Esophagus muscularis mucosa (tissue), 4 donors: ENCODE data around the gene OSTC. TPM values are rescaled to one million over a fixed set of nuclear protein-coding genes. Genes with fewer than 3 reads are reported as not detected.

Experiments used
- DNase-seq: peaks from one replicate; pipeline ENCODE4 v3.0.0-alpha.2; 2017; ENCODE audit errors: extremely low spot score
- H3K27ac ChIP-seq, 4 donors: fragments of 200-600 bp; sonication (generic); replicated peaks in 1 of 4; 1 replicate in 3 of 4; 2 replicates in 1 of 4; pipeline ENCODE4 v1.5.1; 2016 to 2019; ENCODE audit warnings: mild to moderate bottlenecking in 1 of 4
- H3K27me3 ChIP-seq, 4 donors: fragments of 200-600 bp; sonication (generic); one replicate each; pipeline versions ENCODE4 v1.5.1 to v1.6.0; 2016 to 2019
- H3K36me3 ChIP-seq, 4 donors: fragments of 200-600 bp; sonication (generic); one replicate each; pipeline ENCODE4 v1.5.1; 2016 to 2019
- H3K4me1 ChIP-seq, 4 donors: fragments of 200-600 bp; sonication (generic); one replicate each; pipeline ENCODE4 v1.5.1; 2016 to 2019
- H3K4me3 ChIP-seq, 4 donors: fragments of 200-600 bp; sonication (generic); 1 replicate in 2 of 4; 2 replicates in 2 of 4; pipeline ENCODE4 v1.5.1; 2016 to 2019; ENCODE audit warnings: mild to moderate bottlenecking in 4 of 4, moderate library complexity in 1 of 4
- H3K9me3 ChIP-seq, 4 donors: fragments of 200-600 bp; sonication (generic); 1 replicate in 3 of 4; 2 replicates in 1 of 4; pipeline ENCODE4 v1.5.1; 2016 to 2019
- EP300 ChIP-seq: sonication (generic); formaldehyde crosslinking; IDR thresholded peaks from one replicate; pipeline ENCODE4 v1.6.1; 2017; ENCODE audit warnings: antibody characterized with exemption
- POLR2A ChIP-seq: fragments of 450-650 bp; IDR thresholded peaks from one replicate; pipeline ENCODE4 v1.6.1; 2017; ENCODE audit warnings: antibody characterized with exemption, moderate library complexity, mild to moderate bottlenecking, low read depth
- POLR2AphosphoS5 ChIP-seq, 2 donors: sonication (generic); formaldehyde crosslinking; IDR thresholded peaks; one replicate each; pipeline ENCODE4 v1.6.1; 2017; ENCODE audit warnings: antibody characterized with exemption in 2 of 2
- WGBS: methylation state at CpG from one replicate; pipeline ENCODE4 v1.1.5; 2018; 5-methylcytosine and 5-hydroxymethylcytosine counted together
- intact Hi-C: fragments of 100-400 bp; cut with DNase I; formaldehyde crosslinking; loops from one replicate; pipeline ENCODE4 v1.15.1; 2023
- total RNA-seq, 4 donors: library from RNA; depleted of rRNA; stranded (reverse); fragments of >200 nt; gene quantifications; one replicate each; pipeline versions ENCODE4 v1.1.0 to v1.2.1, GENCODE V29; 2016
- TF ChIP-seq, protein P1 (sequence below), 3 experiments: fragments of 200-600 bp in 2 of 3; fragments of 450-650 bp in 1 of 3; sonication (generic) in 2 of 3; IDR thresholded peaks; one replicate each; pipeline ENCODE4 v1.5.1; 2017 to 2019; ENCODE audit warnings: antibody characterized with exemption in 3 of 3, mild to moderate bottlenecking in 2 of 3, moderate library complexity in 1 of 3

The OSTC gene
- total RNA-seq, 4 donors from 2014 or later: 22.4 to 40.8 (median 35.2) TPM

DNA sequence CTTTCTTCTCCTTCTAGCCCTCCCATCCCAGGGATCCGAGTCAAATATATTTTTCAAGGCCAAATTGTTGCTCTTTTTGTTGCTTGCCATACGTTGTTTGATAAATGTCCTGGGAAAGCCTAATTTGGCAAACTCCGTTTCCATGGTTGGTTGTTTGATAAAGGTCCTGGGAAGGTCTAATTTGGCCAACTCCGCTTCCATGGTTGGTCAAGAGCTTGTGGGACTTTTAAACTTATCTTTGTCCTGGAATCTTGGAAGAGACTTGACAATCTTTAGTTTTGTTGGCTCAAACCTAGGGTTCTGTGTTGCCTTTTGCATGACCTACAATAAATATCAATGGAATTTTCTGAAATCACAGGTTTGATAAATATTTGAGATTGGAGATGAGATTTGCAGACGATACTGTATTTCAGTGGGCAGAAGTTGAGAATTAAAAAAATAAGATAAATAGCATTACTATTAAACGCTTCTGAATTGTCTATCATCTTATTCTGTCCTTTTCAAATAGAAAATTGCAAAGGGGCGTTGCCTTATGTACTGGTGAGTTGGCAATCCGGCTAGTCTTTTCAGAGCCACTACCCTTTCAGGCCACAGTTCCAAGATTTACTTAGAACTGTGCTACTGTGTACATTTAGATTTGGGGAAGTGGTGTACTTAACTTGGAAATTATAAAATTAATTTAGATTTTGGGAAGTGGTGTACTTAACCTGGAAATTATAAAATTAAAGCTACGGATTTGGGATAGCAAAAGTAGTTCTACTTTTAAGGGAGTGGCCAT, 804 bp downstream of the OSTC start:
- intact Hi-C loops: no loop called here
- TF ChIP-seq POLR2AphosphoS5 (IDR thresholded peaks at IDR 0.05) (no peak), POLR2A (no peak), EP300 (no peak)
- TF ChIP-seq, protein P1, sequence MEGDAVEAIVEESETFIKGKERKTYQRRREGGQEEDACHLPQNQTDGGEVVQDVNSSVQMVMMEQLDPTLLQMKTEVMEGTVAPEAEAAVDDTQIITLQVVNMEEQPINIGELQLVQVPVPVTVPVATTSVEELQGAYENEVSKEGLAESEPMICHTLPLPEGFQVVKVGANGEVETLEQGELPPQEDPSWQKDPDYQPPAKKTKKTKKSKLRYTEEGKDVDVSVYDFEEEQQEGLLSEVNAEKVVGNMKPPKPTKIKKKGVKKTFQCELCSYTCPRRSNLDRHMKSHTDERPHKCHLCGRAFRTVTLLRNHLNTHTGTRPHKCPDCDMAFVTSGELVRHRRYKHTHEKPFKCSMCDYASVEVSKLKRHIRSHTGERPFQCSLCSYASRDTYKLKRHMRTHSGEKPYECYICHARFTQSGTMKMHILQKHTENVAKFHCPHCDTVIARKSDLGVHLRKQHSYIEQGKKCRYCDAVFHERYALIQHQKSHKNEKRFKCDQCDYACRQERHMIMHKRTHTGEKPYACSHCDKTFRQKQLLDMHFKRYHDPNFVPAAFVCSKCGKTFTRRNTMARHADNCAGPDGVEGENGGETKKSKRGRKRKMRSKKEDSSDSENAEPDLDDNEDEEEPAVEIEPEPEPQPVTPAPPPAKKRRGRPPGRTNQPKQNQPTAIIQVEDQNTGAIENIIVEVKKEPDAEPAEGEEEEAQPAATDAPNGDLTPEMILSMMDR (IDR thresholded peaks at IDR 0.05): no peak
- H3K36me3 ChIP-seq: peaks cover 0 to 10% (median 0%) of the 10 kb centered on the region in 4 donors
- DNase-seq: no peak
- no peaks in the 10 kb centered on the region for H3K27me3 ChIP-seq
- no peaks in the 10 kb centered on the region for H3K9me3 ChIP-seq
- WGBS: 8% methylated on average over 9 of the region's 9 CpGs
- H3K4me1 ChIP-seq: peaks cover 9 to 41% (median 23%) of the 10 kb centered on the region in 4 donors
- H3K27ac ChIP-seq: peak overlapping the region; percentile 84 to 93 (median 84)
- peak overlapping the region; percentile 81 to 85 (median 84) for H3K4me3 ChIP-seq

DNA sequence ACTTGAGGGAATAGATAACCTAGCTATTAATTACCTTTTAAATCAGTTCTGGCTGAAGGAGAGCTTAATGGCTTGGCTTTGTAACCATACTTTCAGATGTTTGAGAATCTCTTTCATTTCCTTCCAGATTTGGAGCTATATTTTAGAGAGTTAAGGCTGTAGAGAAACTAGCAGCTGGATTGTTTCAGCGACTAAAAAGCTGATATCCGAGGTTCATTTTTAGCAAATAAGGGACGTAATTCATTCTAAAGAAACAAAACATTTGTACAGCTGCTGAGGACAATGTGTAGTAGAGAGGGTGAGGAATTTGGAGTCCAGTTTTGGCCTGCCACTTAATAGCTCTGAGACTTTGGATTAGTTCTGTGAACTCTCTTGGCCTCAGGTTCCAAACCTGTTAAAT, 12.2 kb downstream of the OSTC start:
- peaks cover 9 to 94% (median 62%) of the 10 kb centered on the region in 4 donors for H3K36me3 ChIP-seq
- no peaks in the 10 kb centered on the region for H3K9me3 ChIP-seq
- H3K4me3 ChIP-seq: no peak overlapping the region
- no peak overlapping the region for H3K27ac ChIP-seq
- H3K27me3 ChIP-seq: no peaks in the 10 kb centered on the region
- DNase-seq: no peak
- 46% methylated on average over 3 of the region's 3 CpGs for WGBS
- H3K4me1 ChIP-seq: no peaks in the 10 kb centered on the region
- intact Hi-C loops: no loop called here
- TF ChIP-seq POLR2AphosphoS5 (IDR thresholded peaks at IDR 0.05) (no peak), POLR2A (no peak), EP300 (no peak)
- TF ChIP-seq, protein P1 (IDR thresholded peaks at IDR 0.05): no peak

DNA sequence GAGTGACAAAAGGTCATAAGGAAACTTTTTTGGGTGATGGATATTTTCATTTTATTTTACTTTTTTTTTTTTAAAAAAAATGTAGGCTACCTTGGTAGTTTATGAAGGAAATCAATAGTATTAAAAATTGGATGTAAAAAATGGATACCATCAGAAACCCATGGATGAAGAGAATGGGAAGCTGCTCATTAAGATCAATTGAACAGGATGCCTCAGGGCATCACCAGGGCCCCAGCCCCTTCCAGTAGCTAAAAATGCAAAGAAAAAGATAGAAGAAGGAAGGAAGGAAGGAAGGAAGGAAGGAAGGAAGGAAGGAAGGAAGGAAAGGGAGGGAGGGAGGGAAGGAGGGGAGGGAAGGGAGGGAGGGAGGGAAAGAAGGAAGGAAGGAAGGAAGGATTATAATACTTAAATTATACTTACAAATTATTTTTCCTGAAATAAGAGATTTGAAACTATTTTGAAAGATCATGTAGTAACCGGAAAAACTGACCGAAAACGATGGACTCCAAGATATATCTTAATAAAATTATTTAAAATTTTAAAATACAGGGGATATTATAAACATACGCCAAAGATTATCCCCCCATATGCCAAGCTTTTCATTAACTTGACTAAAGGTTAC, 24.1 kb downstream of the OSTC start:
- intact Hi-C loops: no loop called here
- Histone ChIP-seq H3K9me3 (no peaks in the 10 kb centered on the region), H3K27me3 (no peaks in the 10 kb centered on the region), H3K4me3 (no peak overlapping the region), H3K36me3 (peaks cover 0 to 13% (median 4%) of the 10 kb centered on the region in 4 donors), H3K27ac (no peak overlapping the region), H3K4me1 (no peaks in the 10 kb centered on the region)
- 72% methylated on average over 4 of the region's 4 CpGs for WGBS
- DNase-seq: no peak
- TF ChIP-seq POLR2AphosphoS5 (IDR thresholded peaks at IDR 0.05) (no peak), EP300 (no peak), POLR2A (no peak)
- TF ChIP-seq, protein P1 (IDR thresholded peaks at IDR 0.05): no peak

DNA sequence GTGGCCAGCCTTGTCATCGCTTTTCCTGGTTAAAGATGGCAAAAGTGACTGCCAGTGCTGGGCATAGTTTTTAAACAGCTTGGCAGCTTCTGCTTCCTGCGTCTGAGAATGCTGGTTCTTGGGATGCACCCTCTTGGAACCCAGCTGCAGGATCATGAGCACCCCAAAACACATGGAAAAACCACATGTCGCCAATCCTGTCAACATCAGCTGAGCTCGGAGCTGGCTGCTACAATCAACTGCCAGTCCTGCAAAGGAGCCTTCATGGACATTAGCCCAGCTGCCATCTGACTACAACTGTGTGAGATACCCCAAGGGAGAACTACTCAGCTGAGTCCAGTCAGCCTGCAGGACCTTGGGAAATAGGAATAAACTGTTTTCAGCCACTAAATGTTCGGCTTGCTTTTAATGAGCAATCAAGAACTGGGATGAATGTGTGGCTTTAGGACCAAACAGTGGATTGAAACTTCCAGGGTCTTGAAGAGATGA, 31.0 kb downstream of the OSTC start:
- intact Hi-C loops: loop anchor here (10.0 kb wide), 1 partner anchor 723 kb away; no protein-coding TSS in a partner anchor
- TF ChIP-seq, protein P1 (IDR thresholded peaks at IDR 0.05): no peak
- Histone ChIP-seq H3K4me3 (no peak overlapping the region), H3K27me3 (no peaks in the 10 kb centered on the region), H3K36me3 (peaks cover 0 to 8% (median 3%) of the 10 kb centered on the region in 4 donors), H3K9me3 (no peaks in the 10 kb centered on the region), H3K27ac (no peak overlapping the region), H3K4me1 (no peaks in the 10 kb centered on the region)
- WGBS: 79% methylated on average over 5 of the region's 5 CpGs
- DNase-seq: no peak
